HG02938 (cell line): ENCODE results near the gene TTLL10.
"Not testable (repeated sequence)": the region's sequence is repeated elsewhere in the genome, so short reads cannot be mapped to it uniquely, and the experiment has no call there.

ENCODE experiments used
- ATAC-seq: cut with Tn5 transposase; IDR thresholded peaks from one replicate; pipeline ENCODE4 v1.9.1; 2021; ENCODE audit warnings: mild to moderate bottlenecking, moderate library complexity; ENCODE audit not compliant: unreplicated experiment

TTLL10 gene

GRCh38 chr1:1170215-1171091, 3.2 kb upstream of the TTLL10 start:
- ATAC-seq, result no peak

GRCh38 chr1:1171161-1171545, 2.5 kb upstream of the TTLL10 start:
- no peak for ATAC-seq

GRCh38 chr1:1171546-1172340, 1.9 kb upstream of the TTLL10 start:
- no peak for ATAC-seq

GRCh38 chr1:1173061-1173792, 453 bp upstream of the TTLL10 start:
- ATAC-seq, result no peak

- ATAC-seq, result no peak
Observed at GRCh38 chr1:1175221-1176062, 1.8 kb downstream of the TTLL10 start.

- not testable (repeated sequence) for ATAC-seq
Observed at GRCh38 chr1:1176063-1176761, 2.5 kb downstream of the TTLL10 start.

GRCh38 chr1:1176931-1177330, 3.3 kb downstream of the TTLL10 start:
- ATAC-seq, result no peak

- ATAC-seq, result no peak
Observed at GRCh38 chr1:1177452-1178206, 3.9 kb downstream of the TTLL10 start.

GRCh38 chr1:1178794-1179331, 5.2 kb downstream of the TTLL10 start:
- ATAC-seq, result no peak

GRCh38 chr1:1179346-1179982, 5.8 kb downstream of the TTLL10 start:
- ATAC-seq, result no peak

GRCh38 chr1:1179983-1180861, 6.5 kb downstream of the TTLL10 start:
- no peak for ATAC-seq

- ATAC-seq, result no peak
Observed at GRCh38 chr1:1181129-1181937, 7.7 kb downstream of the TTLL10 start.

GRCh38 chr1:1181938-1182410, 8.3 kb downstream of the TTLL10 start:
- ATAC-seq, result no peak

GRCh38 chr1:1182491-1183220, 9.0 kb downstream of the TTLL10 start:
- ATAC-seq, result no peak

- no peak for ATAC-seq
Observed at GRCh38 chr1:1183221-1183747, 9.6 kb downstream of the TTLL10 start.
